ENCODE data around the gene EEF1B2. TPM values are rescaled to one million over a fixed set of nuclear protein-coding genes. Genes with fewer than 3 reads are reported as not detected.
"Not testable (repeated sequence)": the region's sequence is repeated elsewhere in the genome, so short reads cannot be mapped to it uniquely, and the experiment has no call there.

Gene EEF1B2
- total and polyA plus RNA-seq, 4 donors = 367 to 1,663 (median 565) TPM

DNA sequence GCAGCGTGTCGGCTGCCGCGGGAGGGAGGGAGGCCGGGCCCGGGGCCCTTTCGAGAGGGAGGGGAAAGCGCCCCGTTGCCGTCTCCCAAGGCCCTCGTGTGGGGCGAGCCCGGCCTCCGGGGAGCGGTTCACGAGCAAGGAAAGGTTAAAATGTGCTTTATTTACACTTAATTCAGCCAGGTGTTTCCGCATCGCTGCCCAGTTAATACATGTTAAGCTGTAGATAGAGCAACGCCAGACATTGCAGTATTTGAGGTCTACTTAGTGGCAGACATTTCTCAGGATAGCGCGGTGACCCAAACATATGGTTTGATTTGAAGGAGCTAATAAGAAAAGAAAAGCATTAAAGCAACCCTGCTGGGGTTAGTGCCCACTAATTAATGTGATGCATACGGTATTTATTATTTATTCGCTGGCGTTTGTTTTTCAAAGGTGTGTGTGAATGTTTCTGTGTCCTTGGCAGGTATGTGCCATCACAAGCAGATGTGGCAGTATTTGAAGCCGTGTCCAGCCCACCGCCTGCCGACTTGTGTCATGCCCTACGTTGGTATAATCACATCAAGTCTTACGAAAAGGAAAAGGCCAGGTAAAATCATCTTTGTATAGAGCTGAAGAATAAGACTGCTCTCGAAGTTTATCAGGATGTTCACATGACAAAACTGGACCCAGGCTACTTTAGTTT, 571 bp downstream of the EEF1B2 start:
- H3K4me3 ChIP-seq (ENCODE audit: low read length in 2 of 2) = peak overlapping the region; percentile 72 to 92
- H3K9me3 ChIP-seq (ENCODE audit: control insufficient read depth, low read length) = no peaks in the 10 kb centered on the region
- peaks cover 0 to 3% of the 10 kb centered on the region in 2 donors for H3K4me1 ChIP-seq (ENCODE audit: control insufficient read depth in 1 of 2, insufficient read depth in 2 of 2, low read length in 2 of 2)
- no peaks in the 10 kb centered on the region for H3K27me3 ChIP-seq (ENCODE audit: control insufficient read depth in 1 of 2, insufficient read depth in 2 of 2, low read length in 1 of 2)
- H3K27ac ChIP-seq (ENCODE audit: low read depth in 1 of 2, low read length in 2 of 2) = peak overlapping the region; percentile 57 to 88
- DNase-seq = no peak
- H3K36me3 ChIP-seq (ENCODE audit: control insufficient read depth in 1 of 2, insufficient read depth in 2 of 2, low read length in 1 of 2) = peaks cover 0 to 2% of the 10 kb centered on the region in 2 donors
- peak; percentile 80 for ATAC-seq (ENCODE audit: low FRiP score)
- intact Hi-C loops (cut with DNase I) = loop anchor here in 1 of 2 donors (5.0 kb wide), 1 partner anchor 282 kb away; the partner anchor contains the start of gene ADAM23
- WGBS, 2 donors = 4 to 5% methylated on average over 30 of the region's 30 CpGs

DNA sequence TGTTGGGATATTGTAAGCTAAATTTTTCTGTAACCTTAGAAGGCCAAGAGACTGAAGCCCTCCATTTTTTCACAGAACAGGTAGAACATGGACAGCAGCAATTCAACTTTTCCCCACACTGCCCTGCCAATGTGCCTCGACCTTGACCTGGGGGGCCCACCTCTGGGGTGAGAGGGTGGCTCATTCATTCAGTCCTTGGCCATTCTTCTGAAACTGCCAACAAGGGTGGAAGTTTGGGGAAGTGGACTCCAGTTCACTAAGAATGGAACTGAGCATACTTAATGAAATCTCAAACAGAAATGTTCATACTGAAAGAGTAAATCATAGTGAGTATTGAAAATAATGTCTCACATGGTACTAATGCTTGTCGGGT, 1.1 kb downstream of the EEF1B2 start:
- 63 to 67% methylated on average over 2 of the region's 2 CpGs for WGBS, 2 donors
- Histone ChIP-seq H3K4me1 (ENCODE audit: control insufficient read depth in 1 of 2, insufficient read depth in 2 of 2, low read length in 2 of 2) (peaks cover 0 to 3% of the 10 kb centered on the region in 2 donors), H3K36me3 (ENCODE audit: control insufficient read depth in 1 of 2, insufficient read depth in 2 of 2, low read length in 1 of 2) (peaks cover 0 to 2% of the 10 kb centered on the region in 2 donors), H3K27ac (ENCODE audit: low read depth in 1 of 2, low read length in 2 of 2) (no peak overlapping the region), H3K9me3 (ENCODE audit: control insufficient read depth, low read length) (no peaks in the 10 kb centered on the region), H3K4me3 (ENCODE audit: low read length in 2 of 2) (no peak overlapping the region), H3K27me3 (ENCODE audit: control insufficient read depth in 1 of 2, insufficient read depth in 2 of 2, low read length in 1 of 2) (no peaks in the 10 kb centered on the region)
- intact Hi-C loops (cut with DNase I) = loop anchor here in 1 of 2 donors (5.0 kb wide), 1 partner anchor 282 kb away; the partner anchor contains the start of gene ADAM23
- ATAC-seq (ENCODE audit: low FRiP score) (no peak), DNase-seq (no peak)

DNA sequence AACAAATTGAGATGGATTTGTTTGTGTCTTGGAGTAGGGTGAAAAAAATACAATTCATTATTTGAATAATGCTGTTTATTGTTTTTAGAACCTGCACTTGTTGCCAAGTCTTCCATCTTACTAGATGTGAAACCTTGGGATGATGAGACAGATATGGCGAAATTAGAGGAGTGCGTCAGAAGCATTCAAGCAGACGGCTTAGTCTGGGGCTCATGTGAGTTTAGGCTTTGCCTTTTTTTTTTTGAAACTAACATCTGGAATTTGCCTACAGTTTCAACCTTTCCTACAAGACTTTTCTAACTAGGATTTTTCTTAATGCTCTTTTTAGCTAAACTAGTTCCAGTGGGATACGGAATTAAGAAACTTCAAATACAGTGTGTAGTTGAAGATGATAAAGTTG, 2.7 kb downstream of the EEF1B2 start:
- H3K36me3 ChIP-seq (ENCODE audit: control insufficient read depth in 1 of 2, insufficient read depth in 2 of 2, low read length in 1 of 2); ATAC-seq (ENCODE audit: low FRiP score); H3K27me3 ChIP-seq (ENCODE audit: control insufficient read depth in 1 of 2, insufficient read depth in 2 of 2, low read length in 1 of 2); H3K27ac ChIP-seq (ENCODE audit: low read depth in 1 of 2, low read length in 2 of 2); DNase-seq; H3K9me3 ChIP-seq (ENCODE audit: control insufficient read depth, low read length); H3K4me3 ChIP-seq (ENCODE audit: low read length in 2 of 2); H3K4me1 ChIP-seq (ENCODE audit: control insufficient read depth in 1 of 2, insufficient read depth in 2 of 2, low read length in 2 of 2): not testable (repeated sequence)
- intact Hi-C loops (cut with DNase I) = loop anchor here in 1 of 2 donors (5.0 kb wide), 1 partner anchor 280 kb away; the partner anchor contains the start of gene ADAM23
- WGBS, 2 donors = 74 to 75% methylated on average over 4 of the region's 4 CpGs

DNA sequence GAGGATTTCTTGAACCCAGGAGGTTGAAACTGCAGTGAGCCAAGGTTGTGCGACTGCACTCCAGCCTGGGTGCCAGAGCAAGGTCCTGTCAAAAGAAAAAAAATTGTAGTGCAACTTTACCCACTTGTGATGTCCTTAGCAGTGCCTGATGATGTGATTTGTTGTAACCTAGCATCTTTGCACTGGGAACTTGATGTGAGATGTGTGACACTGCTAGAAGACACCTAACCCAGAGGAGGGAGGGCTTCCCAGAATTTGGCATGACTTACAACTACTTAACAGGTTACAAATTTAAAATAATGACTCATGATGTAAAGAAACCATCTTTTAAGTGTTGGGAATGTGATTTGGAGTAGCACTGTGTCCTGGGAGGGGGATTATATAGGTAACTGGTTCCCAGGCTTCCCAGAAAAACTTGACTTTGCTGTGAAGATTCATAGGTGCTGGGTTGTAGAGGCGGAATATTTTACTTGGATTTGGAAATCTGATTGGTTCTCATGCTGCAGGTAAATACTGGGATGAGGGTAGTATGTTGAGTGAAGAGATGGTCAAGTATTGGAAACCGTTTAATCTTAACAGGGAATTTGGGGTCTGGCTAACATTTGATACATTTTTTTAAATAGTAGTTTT, 3.7 kb downstream of the EEF1B2 start:
- intact Hi-C loops (cut with DNase I) = loop anchor here in 1 of 2 donors (5.0 kb wide), 1 partner anchor 279 kb away; the partner anchor contains the start of gene ADAM23
- Histone ChIP-seq H3K36me3 (ENCODE audit: control insufficient read depth in 1 of 2, insufficient read depth in 2 of 2, low read length in 1 of 2) (peaks cover 0 to 2% of the 10 kb centered on the region in 2 donors), H3K4me1 (ENCODE audit: control insufficient read depth in 1 of 2, insufficient read depth in 2 of 2, low read length in 2 of 2) (no peaks in the 10 kb centered on the region), H3K9me3 (ENCODE audit: control insufficient read depth, low read length) (no peaks in the 10 kb centered on the region), H3K4me3 (ENCODE audit: low read length in 2 of 2) (no peak overlapping the region), H3K27ac (ENCODE audit: low read depth in 1 of 2, low read length in 2 of 2) (no peak overlapping the region), H3K27me3 (ENCODE audit: control insufficient read depth in 1 of 2, insufficient read depth in 2 of 2, low read length in 1 of 2) (no peaks in the 10 kb centered on the region)
- no peak for DNase-seq
- no peak for ATAC-seq (ENCODE audit: low FRiP score)
- 79 to 82% methylated on average over 3 of the region's 3 CpGs for WGBS, 2 donors

DNA sequence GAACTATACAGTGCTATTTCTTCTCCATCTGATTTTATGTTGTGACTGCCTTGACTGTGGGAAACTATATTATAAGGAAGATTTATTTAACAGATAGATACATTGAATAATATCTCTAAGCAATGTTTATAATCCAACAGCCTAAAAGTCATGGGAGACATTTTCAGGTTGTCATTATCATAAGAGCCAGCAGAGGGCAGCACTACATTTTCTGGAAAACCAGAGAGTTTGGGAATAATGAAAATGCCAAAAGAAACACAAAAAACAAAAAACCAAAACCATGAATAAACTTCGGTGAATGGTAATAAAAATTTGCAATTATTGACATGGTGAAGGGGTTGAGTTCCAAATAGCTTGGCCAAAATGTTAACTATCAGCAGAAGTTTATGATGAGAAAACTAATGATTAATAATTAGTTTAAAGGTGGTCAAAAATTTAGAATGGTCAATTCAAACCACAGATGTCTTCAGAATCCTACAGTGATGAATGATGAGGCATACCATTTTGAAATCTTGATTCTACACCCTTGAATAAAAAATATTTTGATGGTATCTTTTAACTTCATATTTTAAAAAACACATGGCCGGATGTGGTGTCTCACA, 4.7 kb downstream of the EEF1B2 start:
- Histone ChIP-seq H3K36me3 (ENCODE audit: control insufficient read depth in 1 of 2, insufficient read depth in 2 of 2, low read length in 1 of 2) (peaks cover 0 to 2% of the 10 kb centered on the region in 2 donors), H3K4me1 (ENCODE audit: control insufficient read depth in 1 of 2, insufficient read depth in 2 of 2, low read length in 2 of 2) (no peaks in the 10 kb centered on the region), H3K27ac (ENCODE audit: low read depth in 1 of 2, low read length in 2 of 2) (no peak overlapping the region), H3K4me3 (ENCODE audit: low read length in 2 of 2) (no peak overlapping the region), H3K9me3 (ENCODE audit: control insufficient read depth, low read length) (no peaks in the 10 kb centered on the region), H3K27me3 (ENCODE audit: control insufficient read depth in 1 of 2, insufficient read depth in 2 of 2, low read length in 1 of 2) (no peaks in the 10 kb centered on the region)
- intact Hi-C loops (cut with DNase I) = loop anchor here in 1 of 2 donors (5.0 kb wide), 1 partner anchor 278 kb away; the partner anchor contains the start of gene ADAM23
- ATAC-seq (ENCODE audit: low FRiP score) (no peak), DNase-seq (no peak)
- 49 to 51% methylated on average over 2 of the region's 2 CpGs for WGBS, 2 donors

DNA sequence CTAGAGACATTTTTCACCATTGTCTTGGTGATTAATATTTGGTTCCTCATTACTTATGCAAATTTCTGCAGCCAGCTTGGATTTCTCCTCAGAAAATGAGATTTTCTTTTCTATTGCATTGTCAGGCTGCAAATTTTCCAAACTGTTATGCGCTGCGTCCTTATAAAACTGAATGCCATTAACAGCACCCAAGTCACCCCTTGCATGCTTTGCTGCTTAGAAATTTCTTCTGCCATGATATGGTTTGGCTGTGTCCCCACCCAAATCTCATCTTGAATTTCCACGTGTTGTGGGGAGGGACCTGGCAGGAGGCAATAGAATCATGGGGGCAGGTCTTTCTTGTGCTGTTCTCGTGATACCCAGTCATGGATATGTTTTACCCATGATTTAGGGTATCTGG, 8.5 kb downstream of the EEF1B2 start:
- WGBS, 2 donors = 96 to 97% methylated on average over 4 of the region's 4 CpGs
- intact Hi-C loops (cut with DNase I) = not testable (repeated sequence)

DNA sequence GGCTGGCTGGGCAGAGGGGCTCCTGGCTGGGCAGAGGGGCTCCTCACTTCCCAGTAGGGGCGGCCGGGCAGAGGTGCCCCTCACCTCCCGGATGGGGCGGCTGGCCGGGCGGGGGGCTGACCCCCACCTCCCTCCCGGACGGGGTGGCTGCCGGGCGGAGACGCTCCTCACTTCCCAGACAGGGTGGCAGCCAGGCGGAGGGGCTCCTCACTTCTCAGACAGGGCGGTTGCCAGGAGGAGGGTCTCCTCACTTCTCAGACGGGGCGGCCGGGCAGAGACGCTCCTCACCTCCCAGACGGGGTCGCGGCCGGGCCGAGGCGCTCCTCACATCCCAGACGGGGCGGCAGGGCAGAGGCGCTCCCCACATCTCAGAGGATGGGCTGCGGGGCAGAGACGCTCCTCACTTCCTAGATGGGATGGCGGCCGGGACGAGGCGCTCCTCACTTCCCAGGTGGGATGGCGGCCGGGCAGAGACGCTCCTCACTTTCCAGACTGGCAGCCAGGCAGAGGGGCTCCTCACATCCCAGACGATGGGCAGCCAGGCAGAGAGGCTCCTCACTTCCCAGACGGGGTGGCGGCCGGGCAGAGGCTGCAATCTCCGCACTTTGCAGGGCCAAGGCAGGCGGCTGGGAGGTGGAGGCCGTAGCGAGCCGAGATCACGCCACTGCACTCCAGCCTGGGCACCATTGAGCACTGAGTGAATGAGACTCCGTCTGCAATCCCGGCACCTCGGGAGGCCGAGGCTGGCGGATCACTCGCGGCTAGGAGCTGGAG, 12.1 kb downstream of the EEF1B2 start:
- ATAC-seq (ENCODE audit: low FRiP score); H3K9me3 ChIP-seq (ENCODE audit: control insufficient read depth, low read length); H3K36me3 ChIP-seq (ENCODE audit: control insufficient read depth in 1 of 2, insufficient read depth in 2 of 2, low read length in 1 of 2); H3K4me3 ChIP-seq (ENCODE audit: low read length in 2 of 2); intact Hi-C loops (cut with DNase I); H3K27me3 ChIP-seq (ENCODE audit: control insufficient read depth in 1 of 2, insufficient read depth in 2 of 2, low read length in 1 of 2); H3K27ac ChIP-seq (ENCODE audit: low read depth in 1 of 2, low read length in 2 of 2); DNase-seq; H3K4me1 ChIP-seq (ENCODE audit: control insufficient read depth in 1 of 2, insufficient read depth in 2 of 2, low read length in 2 of 2): not testable (repeated sequence)
- 98% methylated on average over 14 to 45 of the region's 52 CpGs for WGBS, 2 donors

More for the DNA sequence above, 8.5 kb downstream of the EEF1B2 start:
- not testable (repeated sequence) for H3K27me3 ChIP-seq (ENCODE audit: control insufficient read depth in 1 of 2, insufficient read depth in 2 of 2, low read length in 1 of 2); H3K9me3 ChIP-seq (ENCODE audit: control insufficient read depth, low read length); H3K36me3 ChIP-seq (ENCODE audit: control insufficient read depth in 1 of 2, insufficient read depth in 2 of 2, low read length in 1 of 2); H3K27ac ChIP-seq (ENCODE audit: low read depth in 1 of 2, low read length in 2 of 2); H3K4me1 ChIP-seq (ENCODE audit: control insufficient read depth in 1 of 2, insufficient read depth in 2 of 2, low read length in 2 of 2); ATAC-seq (ENCODE audit: low FRiP score); DNase-seq; H3K4me3 ChIP-seq (ENCODE audit: low read length in 2 of 2)

DNA sequence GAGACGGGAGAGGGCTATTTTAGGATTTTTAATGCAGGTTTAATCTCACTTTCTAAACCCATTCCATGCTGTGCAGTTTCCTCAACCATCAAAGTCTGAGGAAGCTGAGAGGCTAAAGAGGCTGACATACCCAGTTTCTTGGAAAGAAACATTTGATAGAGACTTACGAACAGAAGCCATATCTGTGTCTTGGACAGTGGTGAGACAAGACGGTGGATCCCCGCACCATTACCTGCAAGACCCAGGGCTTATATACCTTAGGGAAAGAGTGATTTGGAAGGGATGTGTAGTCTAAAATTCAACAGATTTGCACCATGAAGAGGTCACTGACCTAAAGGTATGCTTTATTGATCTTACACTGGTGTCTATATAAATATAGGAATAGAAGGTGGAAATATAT, 13.5 kb downstream of the EEF1B2 start:
- intact Hi-C loops (cut with DNase I) = no loop called here
- H3K36me3 ChIP-seq (ENCODE audit: control insufficient read depth in 1 of 2, insufficient read depth in 2 of 2, low read length in 1 of 2) = no peaks in the 10 kb centered on the region
- H3K9me3 ChIP-seq (ENCODE audit: control insufficient read depth, low read length) = no peaks in the 10 kb centered on the region
- no peaks in the 10 kb centered on the region for H3K27me3 ChIP-seq (ENCODE audit: control insufficient read depth in 1 of 2, insufficient read depth in 2 of 2, low read length in 1 of 2)
- 85 to 99% methylated on average over 3 to 4 of the region's 4 CpGs for WGBS, 2 donors
- H3K4me3 ChIP-seq (ENCODE audit: low read length in 2 of 2) = no peak overlapping the region
- ATAC-seq (ENCODE audit: low FRiP score) (no peak), DNase-seq (no peak)
- no peak overlapping the region for H3K27ac ChIP-seq (ENCODE audit: low read depth in 1 of 2, low read length in 2 of 2)
- H3K4me1 ChIP-seq (ENCODE audit: control insufficient read depth in 1 of 2, insufficient read depth in 2 of 2, low read length in 2 of 2) = no peaks in the 10 kb centered on the region

Measured in aorta (tissue), 5 donors.